WERI-Rb-1 (cell line): ENCODE results near the gene BEST3.
"Not testable (repeated sequence)": the region's sequence is repeated elsewhere in the genome, so short reads cannot be mapped to it uniquely, and the experiment has no call there.

Source experiments
- DNase-seq: peaks from one replicate; pipeline ENCODE4 v3.0.0-alpha.2; 2020
- H3K27ac ChIP-seq: fragments of 250-450 bp; sonication (Bioruptor Pico); 2 replicates; pipeline ENCODE4 v1.5.1; 2020; ENCODE audit warnings: mild to moderate bottlenecking, moderate library complexity
- H3K27me3 ChIP-seq: fragments of 250-450 bp; sonication (Bioruptor Pico); 2 replicates; pipeline ENCODE4 v1.5.1; 2021; ENCODE audit warnings: mild to moderate bottlenecking, low read depth, moderate library complexity; ENCODE audit not compliant: insufficient read depth, severe bottlenecking
- H3K36me3 ChIP-seq: fragments of 250-450 bp; sonication (Bioruptor Pico); 2 replicates; pipeline ENCODE4 v1.5.1; 2020; ENCODE audit warnings: mild to moderate bottlenecking, moderate library complexity
- H3K4me3 ChIP-seq: 2 replicates; pipeline ENCODE4 v1.5.1; 2011; ENCODE audit warnings: low read depth, mild to moderate bottlenecking, control low read depth, low read length
- H3K9me3 ChIP-seq: fragments of 250-450 bp; sonication (Bioruptor Pico); 2 replicates; pipeline ENCODE4 v1.5.1; 2021; ENCODE audit warnings: mild to moderate bottlenecking, moderate library complexity; ENCODE audit not compliant: severe bottlenecking
- CTCF ChIP-seq: IDR thresholded peaks from 2 replicates; pipeline ENCODE4 v1.5.1; 2011; ENCODE audit warnings: low read depth, mild to moderate bottlenecking, control low read depth, inconsistent platforms, low read length

BEST3 gene

GRCh38 chr12:69672195-69672594, 26.9 kb downstream of the BEST3 start:
- Histone ChIP-seq H3K27ac (no peak overlapping the region), H3K4me3 (no peak overlapping the region), H3K36me3 (no peaks in the 10 kb centered on the region), H3K9me3 (no peaks in the 10 kb centered on the region), H3K27me3 (no peaks in the 10 kb centered on the region)
- DNase-seq, result no peak
- TF ChIP-seq CTCF, result no peak

GRCh38 chr12:69671597-69671996, 27.5 kb downstream of the BEST3 start:
- Histone ChIP-seq H3K27me3 (no peaks in the 10 kb centered on the region), H3K4me3 (no peak overlapping the region), H3K27ac (no peak overlapping the region), H3K36me3 (no peaks in the 10 kb centered on the region), H3K9me3 (no peaks in the 10 kb centered on the region)
- DNase-seq, result no peak
- no peak for TF ChIP-seq CTCF

DNA sequence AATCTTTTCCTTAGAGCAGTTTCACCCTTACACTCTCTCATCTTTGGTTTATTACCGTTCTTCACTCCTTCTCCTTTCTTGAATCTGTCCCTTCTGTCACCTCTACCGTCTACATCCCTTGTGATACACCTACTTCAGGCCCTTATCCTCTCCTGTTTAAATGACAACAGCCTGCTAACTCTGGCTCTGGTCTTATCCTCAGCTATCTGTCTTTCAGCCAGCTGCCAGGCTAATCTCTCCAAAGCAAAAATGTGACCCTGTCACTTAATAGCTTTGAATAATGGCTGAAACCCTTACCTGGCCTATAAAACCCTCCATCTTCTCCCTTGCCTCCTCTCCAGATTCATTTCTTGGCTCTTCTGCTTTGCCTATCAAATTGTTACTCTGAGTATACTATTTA, 32.3 kb downstream of the BEST3 start:
- Histone ChIP-seq H3K27me3 (no peaks in the 10 kb centered on the region), H3K27ac (peak overlapping the region; percentile 52), H3K36me3 (no peaks in the 10 kb centered on the region), H3K4me3 (no peak overlapping the region), H3K9me3 (no peaks in the 10 kb centered on the region)
- peak; percentile 66 for DNase-seq
- no peak for TF ChIP-seq CTCF

DNA sequence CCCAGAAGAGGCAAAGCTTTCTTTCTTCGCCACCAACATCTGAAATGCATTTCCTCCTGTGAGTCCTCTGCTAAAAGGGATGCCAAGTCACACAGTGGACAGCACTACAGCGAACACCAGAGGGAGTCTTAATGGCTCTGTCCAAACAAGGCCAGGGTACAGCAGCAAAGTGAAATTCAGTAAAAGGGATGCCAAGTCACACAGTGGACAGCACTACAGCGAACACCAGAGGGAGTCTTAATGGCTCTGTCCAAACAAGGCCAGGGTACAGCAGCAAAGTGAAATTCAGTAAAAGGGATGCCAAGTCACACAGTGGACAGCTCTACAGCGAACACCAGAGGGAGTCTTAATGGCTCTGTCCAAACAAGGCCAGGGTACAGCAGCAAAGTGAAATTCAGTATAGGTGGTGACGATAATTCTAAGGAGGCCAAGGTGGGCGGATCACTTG, 34.1 kb downstream of the BEST3 start:
- not testable (repeated sequence) for H3K4me3 ChIP-seq, DNase-seq, H3K27me3 ChIP-seq, H3K9me3 ChIP-seq, H3K27ac ChIP-seq, H3K36me3 ChIP-seq
- peak; percentile 13; the same call in 1 of the 2 replicates for TF ChIP-seq CTCF

GRCh38 chr12:69663726-69664125, 35.4 kb downstream of the BEST3 start:
- no peak for DNase-seq
- Histone ChIP-seq H3K27ac (no peak overlapping the region), H3K9me3 (no peaks in the 10 kb centered on the region), H3K36me3 (no peaks in the 10 kb centered on the region), H3K4me3 (no peak overlapping the region), H3K27me3 (no peaks in the 10 kb centered on the region)
- no peak for TF ChIP-seq CTCF

DNA sequence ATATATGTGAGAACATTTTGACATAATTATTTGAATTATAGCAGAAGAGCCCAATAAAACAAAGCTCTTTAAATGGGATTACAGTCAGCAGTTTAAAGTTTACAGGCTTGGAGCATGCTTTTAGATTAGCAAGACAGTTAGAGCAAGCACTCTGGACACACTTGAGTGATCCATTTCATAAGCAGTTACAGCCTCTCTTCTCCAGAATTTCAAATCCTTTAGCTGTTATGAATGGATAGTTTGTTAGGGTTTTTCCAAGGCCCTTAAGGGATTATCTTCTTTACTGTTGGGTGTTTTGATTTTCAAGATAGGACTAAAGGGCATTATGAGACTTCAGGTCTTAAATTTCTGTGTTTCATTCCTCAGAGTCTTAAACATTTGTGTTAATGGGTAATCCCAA, 36.3 kb downstream of the BEST3 start:
- H3K27ac ChIP-seq, result no peak overlapping the region
- peak; percentile 25 for DNase-seq
- H3K9me3 ChIP-seq, result no peaks in the 10 kb centered on the region
- no peak overlapping the region for H3K4me3 ChIP-seq
- no peaks in the 10 kb centered on the region for H3K27me3 ChIP-seq
- no peaks in the 10 kb centered on the region for H3K36me3 ChIP-seq
- TF ChIP-seq CTCF, result no peak
